GM20000 (cell line): ENCODE data around the gene DUSP22.
A peak's percentile ranks its signal among the peaks of the same experiment; 100 is the strongest.

Experiments used
- DNase-seq: peaks from one replicate; pipeline ENCODE4 v3.0.0; 2012; ENCODE audit warnings: low spot score
- TF ChIP-seq, protein P1 (sequence below): IDR thresholded peaks from 2 replicates; pipeline ENCODE4 v1.5.1; 2012; ENCODE audit warnings: mild to moderate bottlenecking, control low read depth; ENCODE audit errors: extremely low read depth, missing control alignments

Gene DUSP22

DNA sequence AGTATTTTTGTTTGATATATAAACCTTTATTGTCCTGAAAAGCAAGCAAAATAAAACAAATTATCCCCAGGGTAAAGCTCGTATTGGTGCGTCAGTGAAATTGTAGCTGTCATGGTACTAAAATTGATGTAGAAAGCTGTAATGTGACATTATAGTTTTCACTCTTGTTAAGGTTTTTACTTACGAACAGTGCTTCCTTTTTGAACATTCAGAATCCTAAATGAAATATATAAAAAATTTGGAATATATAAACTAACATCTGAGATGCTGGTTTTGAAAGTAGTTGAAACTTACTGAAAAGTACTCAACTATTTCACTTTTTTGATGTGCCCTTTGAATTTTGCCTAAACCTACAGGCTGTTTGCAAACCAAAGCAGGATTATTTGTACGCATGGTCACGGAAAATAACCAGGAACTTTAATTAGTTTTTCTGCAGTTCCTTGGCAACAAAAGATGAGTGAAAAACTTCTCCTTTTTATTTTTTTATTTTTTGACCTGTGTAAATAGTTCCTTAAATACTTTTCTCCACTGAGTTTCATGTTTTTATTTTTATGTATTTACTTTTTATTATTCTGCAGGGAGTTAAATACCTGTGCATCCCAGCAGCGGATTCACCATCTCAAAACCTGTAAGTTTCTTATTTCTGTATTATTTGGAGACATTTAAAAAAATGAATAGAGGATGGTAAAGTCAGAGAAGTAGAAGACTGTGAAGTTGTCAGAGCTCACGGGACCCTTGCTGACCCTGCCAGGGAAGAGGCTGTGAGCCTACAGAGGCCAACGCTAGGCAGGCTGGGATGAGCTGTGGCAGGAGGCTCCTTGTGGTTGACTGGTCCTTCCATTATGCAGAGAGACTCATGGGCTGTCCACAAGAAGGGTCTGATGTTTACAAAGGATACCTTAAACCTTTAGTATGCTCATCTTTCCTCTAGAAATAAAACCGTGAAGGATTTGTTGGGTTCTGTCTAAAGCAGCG lies 42.5 kb downstream of the DUSP22 start:
- TF ChIP-seq, protein P1, sequence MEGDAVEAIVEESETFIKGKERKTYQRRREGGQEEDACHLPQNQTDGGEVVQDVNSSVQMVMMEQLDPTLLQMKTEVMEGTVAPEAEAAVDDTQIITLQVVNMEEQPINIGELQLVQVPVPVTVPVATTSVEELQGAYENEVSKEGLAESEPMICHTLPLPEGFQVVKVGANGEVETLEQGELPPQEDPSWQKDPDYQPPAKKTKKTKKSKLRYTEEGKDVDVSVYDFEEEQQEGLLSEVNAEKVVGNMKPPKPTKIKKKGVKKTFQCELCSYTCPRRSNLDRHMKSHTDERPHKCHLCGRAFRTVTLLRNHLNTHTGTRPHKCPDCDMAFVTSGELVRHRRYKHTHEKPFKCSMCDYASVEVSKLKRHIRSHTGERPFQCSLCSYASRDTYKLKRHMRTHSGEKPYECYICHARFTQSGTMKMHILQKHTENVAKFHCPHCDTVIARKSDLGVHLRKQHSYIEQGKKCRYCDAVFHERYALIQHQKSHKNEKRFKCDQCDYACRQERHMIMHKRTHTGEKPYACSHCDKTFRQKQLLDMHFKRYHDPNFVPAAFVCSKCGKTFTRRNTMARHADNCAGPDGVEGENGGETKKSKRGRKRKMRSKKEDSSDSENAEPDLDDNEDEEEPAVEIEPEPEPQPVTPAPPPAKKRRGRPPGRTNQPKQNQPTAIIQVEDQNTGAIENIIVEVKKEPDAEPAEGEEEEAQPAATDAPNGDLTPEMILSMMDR: no peak
- DNase-seq: no peak

DNA sequence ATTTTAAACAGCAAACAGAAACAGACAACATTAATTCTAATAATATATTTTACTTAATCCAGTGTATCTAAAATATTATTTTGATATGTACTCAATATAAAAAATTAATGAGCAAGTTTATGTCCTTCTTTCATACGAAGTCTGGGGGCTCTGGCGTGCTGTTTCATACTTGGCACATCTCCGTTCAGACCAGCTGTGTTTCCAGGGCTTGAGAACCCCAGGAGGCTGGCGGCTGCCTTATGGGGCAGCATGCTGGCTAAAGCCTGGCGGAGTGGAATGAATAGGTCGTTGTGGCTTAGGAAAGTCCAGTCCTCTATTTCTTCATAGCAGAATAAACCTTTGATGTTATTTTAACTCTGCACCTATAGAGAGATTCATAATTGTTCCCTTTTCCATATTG lies 43.3 kb downstream of the DUSP22 start:
- TF ChIP-seq, protein P1: no peak
- DNase-seq: no peak

DNA sequence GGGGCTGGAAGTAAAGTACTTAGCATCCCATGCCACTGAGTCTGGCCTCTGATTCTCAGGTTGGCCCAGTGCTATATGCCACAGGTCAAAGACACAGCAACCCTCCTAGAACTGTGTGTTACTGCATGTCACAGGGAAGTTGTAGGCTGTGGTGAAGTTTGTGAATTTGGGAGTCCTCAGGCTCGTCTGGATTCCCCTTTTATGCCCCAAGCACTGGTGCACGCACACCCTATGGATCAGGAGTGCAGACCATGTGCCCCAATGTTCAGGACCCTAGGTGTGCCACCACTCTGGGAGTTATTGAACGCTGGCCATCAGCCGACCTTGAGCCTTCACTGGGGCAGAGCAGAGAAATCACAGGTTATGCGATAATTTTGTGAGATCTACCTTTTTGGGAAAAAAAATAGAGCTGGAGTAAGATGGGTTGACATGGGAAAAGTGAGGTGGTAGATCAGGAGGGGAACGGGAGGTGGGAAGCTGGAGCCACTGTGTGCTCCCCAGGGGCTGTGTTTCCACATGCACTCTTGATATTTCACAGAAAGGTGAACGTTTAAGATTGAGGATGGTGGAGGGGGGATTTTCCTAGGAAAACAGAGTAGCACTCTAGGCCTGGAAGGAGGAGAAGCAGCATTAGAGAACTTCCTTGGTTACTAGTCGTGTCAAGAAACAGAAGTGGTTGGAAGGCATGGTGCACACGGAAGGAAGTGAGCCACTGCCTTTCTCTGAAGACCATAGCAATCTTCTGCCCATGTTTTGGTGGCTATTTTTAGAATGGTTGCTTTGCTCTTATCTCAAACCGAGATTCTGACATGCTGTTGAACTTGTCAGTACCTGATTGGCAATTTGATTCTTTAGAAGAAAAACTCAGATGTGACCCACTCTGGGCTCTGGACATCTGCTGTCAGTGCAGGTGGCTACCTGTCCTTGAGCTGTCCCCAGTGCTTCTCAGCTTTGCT lies 44.1 kb downstream of the DUSP22 start:
- peak; percentile 75 for DNase-seq
- TF ChIP-seq, protein P1: no peak

GRCh38 chr6:337805-338368 lies 45.6 kb downstream of the DUSP22 start:
- TF ChIP-seq, protein P1: peak; percentile 4
- DNase-seq: no peak

- TF ChIP-seq, protein P1: no peak
- DNase-seq: no peak
Measured at GRCh38 chr6:338815-339262, 46.6 kb downstream of the DUSP22 start.

DNA sequence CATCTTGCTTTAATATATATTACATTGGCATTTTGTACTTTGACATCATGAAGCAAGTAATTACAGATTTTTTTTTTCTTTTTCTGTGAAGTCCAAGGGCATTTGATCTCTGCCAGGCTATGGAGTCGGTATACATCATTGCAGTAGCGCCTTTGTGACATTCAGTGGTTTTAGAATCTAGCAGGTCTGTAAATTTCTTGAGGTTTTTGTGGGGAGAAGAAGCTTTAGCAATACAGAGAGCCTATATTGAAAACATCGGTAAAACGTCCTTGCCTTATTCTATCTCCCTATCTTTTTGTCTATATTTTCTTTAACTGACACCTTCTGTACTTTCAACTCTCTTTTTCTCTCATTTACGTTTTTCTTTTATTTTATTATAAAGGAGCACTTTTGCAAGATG lies 47.2 kb downstream of the DUSP22 start:
- DNase-seq: no peak
- TF ChIP-seq, protein P1: no peak
